Renal pelvis (tissue), 4 donors: ENCODE data around the gene SUN5. TPM values are rescaled to one million over a fixed set of nuclear protein-coding genes. Genes with fewer than 3 reads are reported as not detected.

Experiments
- DNase-seq: peaks from one replicate; pipeline ENCODE4 v3.0.0-alpha.2; 2013
- polyA plus RNA-seq, 3 donors: library from polyadenylated mRNA; unstranded; fragments of 120-200 nt; gene quantifications; one replicate each; pipeline ENCODE4 v1.2.1, GENCODE V29; 2013; ENCODE audit not compliant: insufficient read length in 3 of 3

The SUN5 gene
- polyA plus RNA-seq, 3 donors, result not detected

DNA sequence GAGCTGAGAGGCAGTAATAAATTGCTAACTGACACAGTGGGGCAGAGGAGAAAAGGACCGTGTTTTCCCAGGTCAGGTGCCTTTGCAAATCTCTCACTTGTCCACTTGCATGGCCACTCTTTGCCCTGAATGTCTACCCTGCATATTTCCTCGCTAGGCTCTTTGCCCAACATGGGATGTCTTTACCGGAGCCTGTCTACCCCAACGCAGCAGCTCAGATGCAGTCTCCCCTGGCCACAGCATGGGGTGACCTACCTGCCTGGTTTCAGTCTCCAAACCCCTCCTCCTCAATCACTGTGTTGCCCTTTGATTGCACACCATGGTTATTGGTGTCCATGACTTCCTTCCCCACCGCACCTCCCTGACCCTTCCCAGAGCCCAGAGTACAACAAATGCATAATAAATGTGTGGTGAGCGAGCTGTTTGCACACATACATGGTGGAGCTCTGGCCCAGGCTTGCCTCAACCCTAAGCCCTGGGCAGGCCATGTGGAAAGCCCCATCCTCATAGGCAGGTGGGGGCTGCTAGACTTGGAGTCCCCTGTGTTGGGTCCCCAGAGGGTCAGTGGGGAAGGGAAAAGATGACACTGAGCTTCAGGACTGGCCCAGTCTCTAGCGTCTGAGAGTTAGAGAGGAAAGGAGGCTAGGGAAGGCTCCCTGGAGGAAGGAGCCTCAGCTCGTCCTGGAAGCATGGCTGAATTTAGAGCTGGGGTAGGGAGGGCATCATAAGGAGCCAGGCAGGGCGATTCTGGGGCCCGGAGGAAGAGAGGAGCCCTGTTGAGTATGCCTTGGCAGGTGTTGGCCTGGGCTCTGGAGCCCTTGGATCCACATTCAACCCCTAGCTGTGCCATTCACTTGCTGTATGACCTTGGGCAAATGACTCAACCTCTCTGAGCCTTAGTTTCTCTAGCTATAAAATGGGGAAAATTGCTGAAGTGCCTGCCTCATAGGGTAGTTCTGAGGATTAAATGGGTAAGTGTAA lies 22.8 kb upstream of the SUN5 start:
- no peak for DNase-seq

GRCh38 chr20:33026072-33026778 lies 22.0 kb upstream of the SUN5 start:
- no peak for DNase-seq

DNA sequence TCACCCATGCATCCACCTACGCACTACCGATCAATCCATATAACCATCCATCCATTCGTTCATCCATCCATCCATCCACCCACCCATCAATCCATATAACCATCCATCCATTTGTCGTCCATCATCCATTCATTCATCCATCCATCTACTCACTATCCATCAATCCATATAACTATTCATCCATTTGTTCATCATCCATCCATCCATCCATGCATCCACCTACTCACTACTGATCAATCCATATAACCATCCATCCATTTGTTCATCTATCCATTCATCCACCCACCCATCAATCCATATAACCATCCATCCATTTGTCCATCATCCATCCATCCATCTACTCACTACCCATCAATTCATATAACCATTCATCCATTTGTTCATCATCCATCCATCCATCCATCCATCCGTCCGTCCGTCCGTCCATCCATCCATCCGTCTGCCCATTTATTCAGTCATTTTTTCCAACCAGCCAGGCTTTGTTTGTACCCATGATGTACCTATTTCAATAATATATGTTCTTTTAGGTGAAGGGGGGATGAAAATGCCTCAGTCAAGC lies 21.2 kb upstream of the SUN5 start:
- no peak for DNase-seq

DNA sequence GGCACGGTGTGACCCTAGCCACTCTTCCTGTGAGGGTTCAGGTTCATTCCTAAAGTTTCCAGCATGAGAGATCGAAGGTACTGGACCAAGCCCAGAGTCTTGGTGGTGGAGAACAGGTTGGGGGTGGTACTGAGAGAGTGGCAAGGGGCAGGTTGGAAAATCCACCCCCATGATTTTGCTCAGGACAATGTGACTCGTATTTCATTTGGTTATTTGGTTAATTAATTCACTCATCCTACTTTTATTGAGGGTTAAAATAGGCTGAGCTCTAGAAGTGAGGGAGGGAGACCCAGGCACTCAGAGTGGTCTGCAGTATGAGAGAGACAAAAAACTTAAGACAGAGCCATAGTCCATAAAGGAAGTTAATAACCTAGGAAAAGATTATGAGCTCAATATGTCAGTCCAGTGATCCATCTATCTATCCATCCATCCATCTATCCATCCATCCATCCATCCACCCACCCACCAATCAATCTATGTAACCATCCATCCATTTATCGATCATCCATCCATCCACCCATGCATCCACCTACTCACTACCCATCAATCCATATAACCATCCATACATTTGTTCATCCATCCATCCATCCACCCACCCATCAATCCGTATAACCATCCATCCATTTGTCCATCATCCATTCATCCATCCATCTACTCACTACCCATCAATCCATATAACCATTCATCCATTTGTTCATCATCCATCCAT lies 20.5 kb upstream of the SUN5 start:
- DNase-seq, result no peak

DNA sequence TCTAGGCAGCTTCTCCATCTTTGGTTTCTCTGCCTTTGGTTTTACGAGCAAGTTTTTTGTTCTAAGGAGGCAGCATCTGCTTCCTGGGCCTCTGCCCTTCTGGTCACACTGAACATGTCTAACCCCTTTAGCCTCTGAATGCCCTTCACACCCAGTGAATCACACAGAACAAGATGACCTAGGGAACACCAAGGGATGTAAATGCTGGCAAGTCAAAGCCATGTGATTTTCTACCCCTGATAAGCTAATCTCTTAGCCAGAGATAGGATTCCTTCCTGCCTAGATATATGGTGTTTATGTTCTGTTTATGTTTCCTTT lies 20.0 kb upstream of the SUN5 start:
- no peak for DNase-seq

DNA sequence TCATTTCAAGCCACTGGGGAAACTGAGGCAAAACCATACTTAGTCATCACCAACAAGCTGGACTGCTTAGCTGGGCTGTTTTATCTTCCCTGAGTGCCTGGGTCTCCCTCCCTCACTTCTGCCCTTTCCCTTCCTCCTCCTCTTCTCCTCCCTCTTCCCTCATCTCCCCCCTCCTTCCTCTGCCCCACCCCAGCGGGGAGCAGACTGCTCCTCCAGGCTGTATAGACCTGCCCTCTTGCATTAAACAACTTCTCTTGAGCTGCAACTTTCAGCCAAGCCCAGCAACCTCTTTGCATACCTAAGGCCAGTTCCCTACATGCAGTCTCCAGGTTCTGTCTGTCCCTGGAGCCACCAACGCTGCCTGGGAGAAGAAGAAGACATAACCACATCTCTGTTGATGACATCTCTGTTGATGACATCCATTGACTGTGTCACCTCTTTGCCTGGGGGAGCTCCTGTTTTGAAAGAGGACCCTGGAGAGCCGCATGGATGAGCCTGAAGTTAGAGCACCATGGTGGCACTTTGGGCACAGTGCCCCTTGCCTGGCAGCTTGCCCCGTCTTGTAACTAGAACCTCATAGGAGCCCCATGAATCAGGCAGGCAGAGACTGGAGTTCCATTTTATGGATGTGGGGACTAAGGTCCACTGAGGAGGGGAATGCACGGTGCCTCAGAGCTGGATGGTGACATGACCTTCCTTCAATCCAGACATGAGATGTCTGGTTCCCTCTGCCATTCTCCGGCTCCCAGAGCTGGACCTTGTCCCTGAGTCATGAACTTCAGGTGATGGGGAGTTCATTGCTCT lies 19.4 kb upstream of the SUN5 start:
- DNase-seq, result no peak

- no peak for DNase-seq
These were observed 18.6 kb upstream of the SUN5 start for GRCh38 chr20:33022694-33023438.

- no peak for DNase-seq
These were observed 18.1 kb upstream of the SUN5 start for GRCh38 chr20:33022289-33022688.

DNA sequence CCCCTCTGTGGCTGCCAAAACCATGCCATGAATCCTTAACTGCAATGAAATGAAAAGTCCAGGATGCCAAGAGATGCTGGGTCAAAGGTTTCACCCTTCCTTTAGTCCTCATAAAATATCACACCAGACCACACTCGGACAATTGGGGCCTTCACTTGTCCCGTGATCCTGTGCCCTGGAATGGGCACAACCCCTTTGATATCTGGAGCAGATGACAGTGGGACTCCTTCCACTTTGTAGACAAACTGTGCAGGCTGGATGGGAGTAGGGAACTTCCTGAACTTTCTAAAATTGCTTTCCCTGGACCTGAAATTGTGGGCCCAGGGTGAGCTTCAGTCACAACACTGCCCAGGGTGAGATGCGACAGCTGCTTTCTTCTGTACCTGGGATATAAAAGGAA lies 17.6 kb upstream of the SUN5 start:
- DNase-seq, result no peak

GRCh38 chr20:33020278-33021161 lies 16.3 kb upstream of the SUN5 start:
- DNase-seq, result no peak

GRCh38 chr20:33019465-33020277 lies 15.4 kb upstream of the SUN5 start:
- DNase-seq, result no peak

- DNase-seq, result no peak
These were observed 14.1 kb upstream of the SUN5 start for GRCh38 chr20:33018169-33018931.

DNA sequence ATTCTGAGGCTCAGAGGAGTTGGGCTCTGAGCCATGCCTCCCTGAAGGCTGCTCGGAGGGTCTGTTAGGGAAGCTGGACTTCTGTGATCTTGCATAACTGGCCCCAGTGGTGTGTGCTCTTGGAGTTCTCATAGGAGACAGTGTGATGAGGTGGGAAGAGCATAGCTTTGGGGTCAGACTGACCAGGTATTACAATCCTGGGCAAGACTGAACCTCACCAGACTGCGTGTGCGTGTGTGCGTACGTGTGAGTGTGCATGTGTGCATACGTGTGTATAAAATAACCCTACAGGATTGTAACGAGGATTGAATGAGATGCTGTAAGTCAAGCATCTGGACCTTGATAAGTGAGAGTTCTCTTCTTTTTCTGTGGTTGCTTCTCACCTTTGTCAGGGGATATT lies 13.3 kb upstream of the SUN5 start:
- no peak for DNase-seq

DNA sequence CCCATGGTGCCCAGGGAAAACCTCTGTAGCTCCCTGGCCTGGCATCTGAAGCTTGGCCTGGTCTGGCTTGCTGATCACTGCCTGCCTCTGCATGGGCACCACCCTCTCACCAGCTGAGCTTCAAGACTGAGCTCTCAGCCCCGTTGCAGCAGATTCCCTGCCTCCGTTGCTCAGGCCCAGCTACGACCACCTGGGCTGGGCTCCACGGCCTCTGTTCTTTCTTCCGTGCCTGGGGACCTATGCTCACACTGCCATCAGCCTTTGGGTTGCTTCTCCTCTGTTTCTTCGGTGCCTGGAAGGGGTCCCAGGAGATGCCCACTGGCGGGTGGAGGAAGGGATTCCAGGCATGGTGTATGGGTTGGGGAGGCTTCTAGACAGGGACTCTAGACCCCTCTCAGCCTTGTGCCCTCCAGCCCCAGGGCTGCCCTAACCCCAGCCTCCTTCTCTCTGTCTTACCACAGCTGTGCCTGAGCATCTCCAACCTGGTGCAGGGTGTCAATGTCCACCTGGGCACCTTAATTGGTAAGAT lies 12.4 kb upstream of the SUN5 start:
- DNase-seq, result no peak

GRCh38 chr20:33015700-33016580 lies 11.7 kb upstream of the SUN5 start:
- no peak for DNase-seq

DNA sequence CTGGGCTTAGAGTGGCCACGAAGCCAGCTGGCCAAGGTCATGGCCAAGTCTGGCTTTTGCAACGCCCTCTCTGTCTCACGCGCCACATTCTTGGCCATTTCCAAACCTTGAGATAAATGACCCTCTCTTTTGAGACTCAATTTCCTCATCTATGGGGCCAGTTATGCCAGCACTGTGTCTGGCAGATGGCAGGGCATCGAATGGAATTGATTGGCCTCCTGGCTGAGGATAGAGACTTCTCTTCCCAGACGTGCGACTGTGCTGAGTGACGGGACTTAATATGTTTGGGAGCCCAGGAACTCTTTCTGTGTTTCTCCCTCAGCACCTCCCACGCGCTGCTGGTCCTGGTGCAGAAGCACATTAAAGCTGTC lies 10.9 kb upstream of the SUN5 start:
- DNase-seq, result no peak
